A549 (cell line): Measurements from ENCODE around the gene SPOP. TPM values are rescaled to one million over a fixed set of nuclear protein-coding genes. Genes with fewer than 3 reads are reported as not detected.

Source experiments
- ATAC-seq, 2 experiments: fragments of 200-7000 bp in 1 of 2; fragments of >200 bp in 1 of 2; cut with Nextera tagmentation in 1 of 2; cut with Tn5 transposase in 1 of 2; 3 replicates each; pipeline versions ENCODE4 v1.8.0 to v1.9.1; 2018 to 2020; ENCODE audit warnings: mild to moderate bottlenecking in 1 of 2, moderate library complexity in 1 of 2
- CTCF ChIA-PET: fragments of 300-600 bp; sonication (Branson Sonifier 250); formaldehyde crosslinking; extraction: SDS; loops from one replicate; lab custom pipeline; 2021; ENCODE audit warnings: antibody characterized with exemption, inconsistent platforms; lab: Yijun Ruan, JAX
- POLR2A ChIA-PET: fragments of 350-600 bp; formaldehyde crosslinking; extraction: SDS; loops from one replicate; lab custom pipeline; 2021; ENCODE audit warnings: antibody characterized with exemption, inconsistent platforms; lab: Yijun Ruan, JAX
- DNase-seq, 2 experiments: peaks; one replicate each; pipeline versions ENCODE4 v3.0.0 to v3.0.0-alpha.2; 2011 to 2016; ENCODE audit warnings: low read depth in 1 of 2, low spot score in 1 of 2
- FAIRE-seq: peaks from 2 replicates; lab custom pipeline; 2011; peaks lifted over from hg19 to GRCh38; lab: Jason Lieb, UNC
- H3K27ac ChIP-seq, 2 experiments: fragments of >200 bp; sonication (Bioruptor Twin); formaldehyde crosslinking; 3 replicates each; pipeline ENCODE4 v1.5.1; 2016 to 2017
- H3K4me1 ChIP-seq: fragments of >200 bp; sonication (Bioruptor Twin); formaldehyde crosslinking; 3 replicates; pipeline ENCODE4 v1.6.1; 2016
- H3K4me2 ChIP-seq: fragments of >200 bp; sonication (Bioruptor Twin); formaldehyde crosslinking; 3 replicates; pipeline ENCODE4 v1.6.1; 2016
- H3K4me3 ChIP-seq: fragments of >200 bp; sonication (Bioruptor Twin); formaldehyde crosslinking; 3 replicates; pipeline ENCODE4 v1.5.1; 2016
- H3K9me3 ChIP-seq: fragments of >200 bp; sonication (Bioruptor Twin); formaldehyde crosslinking; 3 replicates; pipeline ENCODE4 v1.6.1; 2016
- BHLHE40 ChIP-seq: IDR thresholded peaks from 2 replicates; pipeline ENCODE4 v1.6.1; 2012; ENCODE audit warnings: low read depth, low read length, inconsistent platforms
- CBX8 ChIP-seq: fragments of 200-600 bp; sonication (generic); IDR thresholded peaks from 2 replicates; pipeline ENCODE4 v1.6.1; 2016
- CEBPB ChIP-seq, 2 experiments: fragments of >200 bp in 1 of 2; sonication (Bioruptor Twin) in 1 of 2; formaldehyde crosslinking in 1 of 2; IDR thresholded peaks; 2 replicates each; pipeline ENCODE4 v1.6.1; 2012 to 2016
- CHD4 ChIP-seq: fragments of 200-600 bp; sonication (generic); IDR thresholded peaks from 2 replicates; pipeline ENCODE4 v1.6.1; 2016; ENCODE audit warnings: antibody characterized with exemption, mild to moderate bottlenecking, borderline replicate concordance
- ESRRA ChIP-seq: fragments of 150-350 bp; IDR thresholded peaks from 2 replicates; pipeline ENCODE4 v1.6.1; 2014; ENCODE audit warnings: mild to moderate bottlenecking, low read length, borderline replicate concordance
- FOSB ChIP-seq: fragments of 250-450 bp; sonication (Bioruptor Pico); IDR thresholded peaks from 2 replicates; pipeline ENCODE4 v1.5.0; 2020; ENCODE audit warnings: mild to moderate bottlenecking, moderate library complexity
- GATA3 ChIP-seq: IDR thresholded peaks from 2 replicates; pipeline ENCODE4 v1.6.1; 2012; ENCODE audit warnings: borderline replicate concordance
- HEYL ChIP-seq: fragments of 250-450 bp; sonication (Bioruptor Pico); IDR thresholded peaks from 2 replicates; pipeline ENCODE4 v1.8.0; 2021; ENCODE audit warnings: mild to moderate bottlenecking, moderate library complexity
- HOXA7 ChIP-seq: fragments of 250-450 bp; sonication (Bioruptor Pico); IDR thresholded peaks from 2 replicates; pipeline ENCODE4 v1.5.0; 2020; ENCODE audit warnings: mild to moderate bottlenecking, moderate library complexity
- HOXB13 ChIP-seq: fragments of 250-450 bp; sonication (Bioruptor Pico); IDR thresholded peaks from 2 replicates; pipeline ENCODE4 v1.5.0; 2020; ENCODE audit warnings: low read depth, mild to moderate bottlenecking, moderate library complexity
- KDM1A ChIP-seq: fragments of 200-600 bp; sonication (generic); IDR thresholded peaks from 2 replicates; pipeline ENCODE4 v1.6.1; 2016; ENCODE audit warnings: low read depth, mild to moderate bottlenecking
- KDM5A ChIP-seq: fragments of 200-600 bp; sonication (generic); IDR thresholded peaks from 2 replicates; pipeline ENCODE4 v1.6.1; 2016; ENCODE audit warnings: antibody characterized with exemption, mild to moderate bottlenecking
- MAZ ChIP-seq: fragments of 150-350 bp; IDR thresholded peaks from 2 replicates; pipeline ENCODE4 v1.6.1; 2014; ENCODE audit warnings: antibody characterized with exemption, low read depth, low read length, borderline replicate concordance
- PHF8 ChIP-seq: fragments of 200-600 bp; sonication (generic); IDR thresholded peaks from 2 replicates; pipeline ENCODE4 v1.6.1; 2016; ENCODE audit warnings: low read depth, mild to moderate bottlenecking, antibody characterized with exemption, moderate library complexity, borderline replicate concordance
- RAD21 ChIP-seq, 2 experiments: fragments of >200 bp in 1 of 2; sonication (Bioruptor Twin) in 1 of 2; formaldehyde crosslinking in 1 of 2; IDR thresholded peaks in 1 of 2; conservative IDR thresholded peaks in 1 of 2; 2 replicates in 1 of 2; 3 replicates in 1 of 2; pipeline ENCODE4 v1.6.1; 2012 to 2018; ENCODE audit warnings: inconsistent platforms in 1 of 2
- RCOR1 ChIP-seq: fragments of 150-350 bp; IDR thresholded peaks from 2 replicates; pipeline ENCODE4 v1.6.1; 2014; ENCODE audit warnings: antibody characterized with exemption, low read length, low read depth
- REST ChIP-seq: fragments of 200-600 bp; sonication (generic); IDR thresholded peaks from 2 replicates; pipeline ENCODE4 v1.6.1; 2016; ENCODE audit warnings: antibody characterized with exemption, mild to moderate bottlenecking, moderate library complexity
- RFX5 ChIP-seq: fragments of 450-650 bp; IDR thresholded peaks from 2 replicates; pipeline ENCODE4 v1.7.1; 2014; ENCODE audit warnings: antibody characterized with exemption, mild to moderate bottlenecking, moderate library complexity
- RNF2 ChIP-seq: fragments of 200-600 bp; sonication (generic); IDR thresholded peaks from 2 replicates; pipeline ENCODE4 v1.6.1; 2016; ENCODE audit warnings: low read depth, mild to moderate bottlenecking, antibody characterized with exemption, moderate library complexity, borderline replicate concordance
- SMC3 ChIP-seq: fragments of >200 bp; sonication (Bioruptor Twin); formaldehyde crosslinking; IDR thresholded peaks from 3 replicates; pipeline ENCODE4 v1.6.1; 2018; ENCODE audit warnings: inconsistent platforms
- SREBF2 ChIP-seq: fragments of 450-650 bp; IDR thresholded peaks from 2 replicates; pipeline ENCODE4 v1.6.1; 2014; ENCODE audit warnings: mild to moderate bottlenecking, moderate library complexity
- TP53 ChIP-seq: fragments of 250-450 bp; sonication (Bioruptor Pico); IDR thresholded peaks from 2 replicates; pipeline ENCODE4 v1.5.0; 2021; ENCODE audit warnings: mild to moderate bottlenecking, moderate library complexity
- ZNF302 ChIP-seq: fragments of 250-450 bp; sonication (Bioruptor Pico); IDR thresholded peaks from 2 replicates; pipeline ENCODE4 v1.9.0; 2021; ENCODE audit warnings: inconsistent platforms, mild to moderate bottlenecking, moderate library complexity
- ZSCAN20 ChIP-seq: fragments of 250-450 bp; sonication (Bioruptor Pico); IDR thresholded peaks from 2 replicates; pipeline ENCODE4 v1.8.0; 2022; ENCODE audit warnings: mild to moderate bottlenecking, moderate library complexity
- WGBS: methylation state at CpG from one replicate; pipeline ENCODE4 v1.1.6; 2017; ENCODE audit errors: missing lambda C conversion rate; 5-methylcytosine and 5-hydroxymethylcytosine counted together
- polyA plus RNA-seq, 4 experiments: library from polyadenylated mRNA; depleted of rRNA in 3 of 4; stranded (reverse); fragments of >200 nt; fragmentation: RNase III in 1 of 4; extraction: RNeasy Plus Mini Kit Qiagen cat#74134 plus additional on column Dnase treatment in 1 of 4; gene quantifications; 2 replicates in 3 of 4; 3 replicates in 1 of 4; pipeline ENCODE4 v1.2.3, GENCODE V29; 2011 to 2017
- TF ChIP-seq, protein P1 (sequence below): fragments of >200 bp; sonication (Bioruptor Twin); formaldehyde crosslinking; IDR thresholded peaks from 3 replicates; pipeline ENCODE4 v1.5.1; 2016
- TF ChIP-seq, protein P2 (sequence below): fragments of >200 bp; sonication (Bioruptor Twin); formaldehyde crosslinking; IDR thresholded peaks from 2 replicates; pipeline ENCODE4 v1.6.1; 2016
- TF ChIP-seq, protein P3 (sequence below): IDR thresholded peaks from 2 replicates; pipeline ENCODE4 v1.6.1; 2012

Gene SPOP
- polyA plus RNA-seq, 2 of the 4 experiments (the other 2 are of a cell fraction): 49.5 to 57.2 TPM

DNA sequence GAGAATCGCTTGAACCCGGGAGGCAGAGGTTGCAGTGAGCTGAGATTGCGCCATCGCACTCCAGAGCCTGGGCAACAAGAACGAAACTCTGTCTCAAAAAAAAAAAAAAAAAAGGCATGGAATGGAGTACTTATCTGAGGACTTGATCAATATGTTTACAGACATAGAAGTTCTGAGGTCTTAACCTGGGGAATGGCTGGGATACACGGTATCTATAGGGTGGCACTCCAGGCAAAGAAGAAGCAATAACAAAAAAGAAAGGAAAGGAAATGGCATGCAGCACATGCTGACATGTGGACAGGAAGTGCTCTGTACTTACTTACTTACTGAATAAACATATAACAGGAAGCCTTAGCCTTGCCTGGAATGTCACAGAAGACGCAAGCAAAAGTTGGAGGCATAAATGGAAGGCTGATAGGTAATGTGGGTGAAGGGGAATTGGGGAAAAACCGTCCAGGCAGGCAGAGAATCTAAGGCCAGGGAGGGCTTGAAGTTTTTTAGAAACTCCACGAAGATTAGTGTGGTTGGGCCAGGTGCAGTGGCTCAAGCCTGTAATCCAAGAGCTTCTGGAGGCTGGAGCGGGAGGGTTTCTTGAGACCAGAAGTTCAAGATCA, 10.1 kb upstream of the SPOP start:
- ATAC-seq: 0 out of 6 replicates have a peak, but pooled peaks of 1 of the 2 experiments have one; percentile 15
- H3K4me2 ChIP-seq: no peak overlapping the region

GRCh38 chr17:49681106-49681979, 3.4 kb upstream of the SPOP start:
- ChIA-PET POLR2A (no interaction called here), CTCF (interaction anchor here (0.5 to 49.7 kb wide), 8 partner anchors 18 to 315 kb away, joined by 3 to 2008 read pairs (median 3); partner anchors contain the start of gene NXPH3)
- Histone ChIP-seq H3K4me3 (no peak overlapping the region), H3K4me1 (peaks cover 5% of the 10 kb centered on the region), H3K4me2 (no peak overlapping the region), H3K27ac (no peak overlapping the region), H3K9me3 (no peaks in the 10 kb centered on the region)
- ATAC-seq (no peak), FAIRE-seq (no peak), DNase-seq (no peak)
- TF ChIP-seq, protein P1, sequence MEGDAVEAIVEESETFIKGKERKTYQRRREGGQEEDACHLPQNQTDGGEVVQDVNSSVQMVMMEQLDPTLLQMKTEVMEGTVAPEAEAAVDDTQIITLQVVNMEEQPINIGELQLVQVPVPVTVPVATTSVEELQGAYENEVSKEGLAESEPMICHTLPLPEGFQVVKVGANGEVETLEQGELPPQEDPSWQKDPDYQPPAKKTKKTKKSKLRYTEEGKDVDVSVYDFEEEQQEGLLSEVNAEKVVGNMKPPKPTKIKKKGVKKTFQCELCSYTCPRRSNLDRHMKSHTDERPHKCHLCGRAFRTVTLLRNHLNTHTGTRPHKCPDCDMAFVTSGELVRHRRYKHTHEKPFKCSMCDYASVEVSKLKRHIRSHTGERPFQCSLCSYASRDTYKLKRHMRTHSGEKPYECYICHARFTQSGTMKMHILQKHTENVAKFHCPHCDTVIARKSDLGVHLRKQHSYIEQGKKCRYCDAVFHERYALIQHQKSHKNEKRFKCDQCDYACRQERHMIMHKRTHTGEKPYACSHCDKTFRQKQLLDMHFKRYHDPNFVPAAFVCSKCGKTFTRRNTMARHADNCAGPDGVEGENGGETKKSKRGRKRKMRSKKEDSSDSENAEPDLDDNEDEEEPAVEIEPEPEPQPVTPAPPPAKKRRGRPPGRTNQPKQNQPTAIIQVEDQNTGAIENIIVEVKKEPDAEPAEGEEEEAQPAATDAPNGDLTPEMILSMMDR: no peak
- no peak for TF ChIP-seq PHF8
- TF ChIP-seq KDM5A: no peak
- no peak for TF ChIP-seq HOXA7 (CRISPR knock-in tag)
- TF ChIP-seq RNF2: no peak
- TF ChIP-seq CBX8: no peak
- TF ChIP-seq ESRRA: no peak
- TF ChIP-seq HOXB13 (CRISPR knock-in tag): no peak
- TF ChIP-seq SREBF2: no peak
- no peak for TF ChIP-seq GATA3
- 46% methylated on average over 9 of the region's 9 CpGs for WGBS

More for the DNA sequence above, 10.1 kb upstream of the SPOP start:
- 0 out of 3 replicates have a peak, but pooled peaks cover 4% of the 10 kb centered on the region for H3K4me1 ChIP-seq
- no peak for TF ChIP-seq GATA3
- no peak for TF ChIP-seq BHLHE40
- TF ChIP-seq TP53: no peak
- no peak for TF ChIP-seq SMC3
- no peak for TF ChIP-seq MAZ
- TF ChIP-seq KDM1A: no peak
- TF ChIP-seq, protein P2, sequence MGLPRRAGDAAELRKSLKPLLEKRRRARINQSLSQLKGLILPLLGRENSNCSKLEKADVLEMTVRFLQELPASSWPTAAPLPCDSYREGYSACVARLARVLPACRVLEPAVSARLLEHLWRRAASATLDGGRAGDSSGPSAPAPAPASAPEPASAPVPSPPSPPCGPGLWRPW: no peak
- no peak for TF ChIP-seq ZSCAN20 (CRISPR knock-in tag)
- TF ChIP-seq CHD4: no peak
- no peak for TF ChIP-seq HEYL (CRISPR knock-in tag)
- TF ChIP-seq REST: no peak
- no peak for TF ChIP-seq RFX5
- TF ChIP-seq CEBPB (IDR thresholded peaks at IDR 0.05): peak; percentile 4 to 35; a peak in 2 of 4 replicates
- no peak for TF ChIP-seq RCOR1
- 0 out of 2 replicates have a peak, but pooled peaks have one; percentile 23 for TF ChIP-seq ZNF302 (CRISPR knock-in tag)
- no peak for TF ChIP-seq FOSB (CRISPR knock-in tag)
- TF ChIP-seq, protein P3, sequence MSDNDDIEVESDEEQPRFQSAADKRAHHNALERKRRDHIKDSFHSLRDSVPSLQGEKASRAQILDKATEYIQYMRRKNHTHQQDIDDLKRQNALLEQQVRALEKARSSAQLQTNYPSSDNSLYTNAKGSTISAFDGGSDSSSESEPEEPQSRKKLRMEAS: peak; percentile 52; the same call in 1 of the 2 replicates
- no peak for TF ChIP-seq RAD21 (conservative IDR thresholded peaks at IDR 0.05 in 1 of 2, IDR thresholded peaks at IDR 0.05 in 1 of 2)
- no peak for TF ChIP-seq HOXA7 (CRISPR knock-in tag)
- no peak for TF ChIP-seq ESRRA
- no peak for TF ChIP-seq SREBF2
- TF ChIP-seq KDM5A: no peak
- 76% methylated on average over 10 of the region's 10 CpGs for WGBS
- H3K4me3 ChIP-seq: no peak overlapping the region
- POLR2A ChIA-PET: no interaction called here
- peak overlapping the region in 1 of 2 experiments; percentile 9; a peak in 1 of 6 replicates for H3K27ac ChIP-seq
- FAIRE-seq: no peak
- no peak for DNase-seq
- CTCF ChIA-PET: interaction anchor here (0.6 to 49.7 kb wide), 9 partner anchors 11 to 191 kb away, joined by 3 to 2008 read pairs (median 4); partner anchors contain the start of genes NXPH3 and SLC35B1
- H3K9me3 ChIP-seq: no peaks in the 10 kb centered on the region
